Subcutaneous adipose tissue (tissue), 4 donors: ENCODE measurements around the gene CNTN4. TPM values are rescaled to one million over a fixed set of nuclear protein-coding genes. Genes with fewer than 3 reads are reported as not detected.

ENCODE experiments used
- CTCF ChIP-seq: fragments of 450-650 bp; IDR thresholded peaks from one replicate; pipeline ENCODE4 v1.5.1; 2016; ENCODE audit warnings: low read depth, mild to moderate bottlenecking, control low read depth, antibody characterized with exemption, moderate library complexity
- total RNA-seq, 4 donors: library from RNA; depleted of rRNA; stranded (reverse); fragments of >200 nt; gene quantifications; one replicate each; pipeline ENCODE4 v1.1.0, GENCODE V29; 2016

Gene CNTN4
- total RNA-seq, 4 donors from 2014 or later, result 4.2 to 10.5 (median 4.6) TPM

- no peak for TF ChIP-seq CTCF
Observed at GRCh38 chr3:2823031-2823430, 724.4 kb downstream of the CNTN4 start.

GRCh38 chr3:2823437-2824211 is 725.0 kb downstream of the CNTN4 start:
- no peak for TF ChIP-seq CTCF

GRCh38 chr3:2826036-2826435 is 727.4 kb downstream of the CNTN4 start:
- no peak for TF ChIP-seq CTCF

- TF ChIP-seq CTCF, result no peak
Observed at GRCh38 chr3:2826453-2826852, 727.8 kb downstream of the CNTN4 start.

GRCh38 chr3:2837239-2837638 is 738.6 kb downstream of the CNTN4 start:
- TF ChIP-seq CTCF, result no peak

GRCh38 chr3:2837910-2838309 is 739.2 kb downstream of the CNTN4 start:
- TF ChIP-seq CTCF, result no peak

- TF ChIP-seq CTCF, result no peak
Observed at GRCh38 chr3:2838546-2839157, 740.0 kb downstream of the CNTN4 start.
